ENCODE measurements around the gene SYS1. TPM values are rescaled to one million over a fixed set of nuclear protein-coding genes. Genes with fewer than 3 reads are reported as not detected.

The SYS1 gene
- total and polyA plus RNA-seq, 2 experiments from 2014 or later, result 7.9 to 21.5 TPM

Other genes with a start within 250 kb of the SYS1 start
- gene WFDC5, start 248.0 kb upstream of the SYS1 start, total RNA-seq (2014; rRNA removed; shearing (Covaris generic)), result not detected in 2 replicates
- gene WFDC5, start 248.0 kb upstream of the SYS1 start, polyA plus RNA-seq (2016; fragmentation: Nextera tagmentation; extraction: Ambion mirVana), result not detected in 2 replicates
- not detected in 2 replicates for gene WFDC12, start 238.7 kb upstream of the SYS1 start, total RNA-seq (2014; rRNA removed; shearing (Covaris generic))
- gene WFDC12, start 238.7 kb upstream of the SYS1 start, polyA plus RNA-seq (2016; fragmentation: Nextera tagmentation; extraction: Ambion mirVana), result not detected in 2 replicates
- not detected in 2 replicates for gene PI3, start 188.3 kb upstream of the SYS1 start, total RNA-seq (2014; rRNA removed; shearing (Covaris generic))
- gene PI3, start 188.3 kb upstream of the SYS1 start, polyA plus RNA-seq (2016; fragmentation: Nextera tagmentation; extraction: Ambion mirVana), result not detected in 2 replicates
- 3.3 and 4.0 TPM in 2 replicates for gene SEMG1, start 156.1 kb upstream of the SYS1 start, total RNA-seq (2014; rRNA removed; shearing (Covaris generic))
- gene SEMG1, start 156.1 kb upstream of the SYS1 start, polyA plus RNA-seq (2016; fragmentation: Nextera tagmentation; extraction: Ambion mirVana), result 4.4 and 5.7 TPM in 2 replicates
- gene SEMG2, start 141.8 kb upstream of the SYS1 start, total RNA-seq (2014; rRNA removed; shearing (Covaris generic)), result not detected in 2 replicates
- not detected in 2 replicates for gene SEMG2, start 141.8 kb upstream of the SYS1 start, polyA plus RNA-seq (2016; fragmentation: Nextera tagmentation; extraction: Ambion mirVana)
- gene SLPI, start 108.6 kb upstream of the SYS1 start, total RNA-seq (2014; rRNA removed; shearing (Covaris generic)), result not detected in 2 replicates
- not detected in 2 replicates for gene SLPI, start 108.6 kb upstream of the SYS1 start, polyA plus RNA-seq (2016; fragmentation: Nextera tagmentation; extraction: Ambion mirVana)
- gene RBPJL, start 56.3 kb upstream of the SYS1 start, total RNA-seq (2014; rRNA removed; shearing (Covaris generic)), result 0.66 and 1.4 TPM in 2 replicates
- gene RBPJL, start 56.3 kb upstream of the SYS1 start, polyA plus RNA-seq (2016; fragmentation: Nextera tagmentation; extraction: Ambion mirVana), result 0.42 and 0.44 TPM in 2 replicates
- gene MATN4, start 54.9 kb upstream of the SYS1 start, total RNA-seq (2014; rRNA removed; shearing (Covaris generic)), result 4.2 and 5.1 TPM in 2 replicates
- gene MATN4, start 54.9 kb upstream of the SYS1 start, polyA plus RNA-seq (2016; fragmentation: Nextera tagmentation; extraction: Ambion mirVana), result 3.3 and 4.0 TPM in 2 replicates
- gene SDC4, start 14.7 kb upstream of the SYS1 start, total RNA-seq (2014; rRNA removed; shearing (Covaris generic)), result 35.4 and 39.9 TPM in 2 replicates
- 28.5 and 29.7 TPM in 2 replicates for gene SDC4, start 14.7 kb upstream of the SYS1 start, polyA plus RNA-seq (2016; fragmentation: Nextera tagmentation; extraction: Ambion mirVana)
- gene TP53TG5, start 15.2 kb downstream of the SYS1 start, total RNA-seq (2014; rRNA removed; shearing (Covaris generic)), result not detected in 2 replicates
- not detected in 2 replicates for gene TP53TG5, start 15.2 kb downstream of the SYS1 start, polyA plus RNA-seq (2016; fragmentation: Nextera tagmentation; extraction: Ambion mirVana)
- 25.8 and 28.0 TPM in 2 replicates for gene DBNDD2, start 45.1 kb downstream of the SYS1 start, total RNA-seq (2014; rRNA removed; shearing (Covaris generic))
- gene DBNDD2, start 45.1 kb downstream of the SYS1 start, polyA plus RNA-seq (2016; fragmentation: Nextera tagmentation; extraction: Ambion mirVana), result 62.5 and 64.4 TPM in 2 replicates
- gene PIGT, start 53.0 kb downstream of the SYS1 start, total RNA-seq (2014; rRNA removed; shearing (Covaris generic)), result 55.5 and 63.1 TPM in 2 replicates
- 48.2 and 48.4 TPM in 2 replicates for gene PIGT, start 53.0 kb downstream of the SYS1 start, polyA plus RNA-seq (2016; fragmentation: Nextera tagmentation; extraction: Ambion mirVana)
- 27.2 and 28.0 TPM in 2 replicates for gene WFDC2, start 106.6 kb downstream of the SYS1 start, total RNA-seq (2014; rRNA removed; shearing (Covaris generic))
- 155 and 161 TPM in 2 replicates for gene WFDC2, start 106.6 kb downstream of the SYS1 start, polyA plus RNA-seq (2016; fragmentation: Nextera tagmentation; extraction: Ambion mirVana)
- gene SPINT3, start 152.5 kb downstream of the SYS1 start, total RNA-seq (2014; rRNA removed; shearing (Covaris generic)), result not detected in 2 replicates
- gene SPINT3, start 152.5 kb downstream of the SYS1 start, polyA plus RNA-seq (2016; fragmentation: Nextera tagmentation; extraction: Ambion mirVana), result not detected in 2 replicates
- gene WFDC6, start 176.3 kb downstream of the SYS1 start, total RNA-seq (2014; rRNA removed; shearing (Covaris generic)), result not detected in 2 replicates
- not detected in 2 replicates for gene WFDC6, start 176.3 kb downstream of the SYS1 start, polyA plus RNA-seq (2016; fragmentation: Nextera tagmentation; extraction: Ambion mirVana)
- 0.04 TPM in 1 of 2 replicates, not detected in the other for gene EPPIN, start 184.2 kb downstream of the SYS1 start, total RNA-seq (2014; rRNA removed; shearing (Covaris generic))
- 0.23 and 0.78 TPM in 2 replicates for gene EPPIN, start 184.2 kb downstream of the SYS1 start, polyA plus RNA-seq (2016; fragmentation: Nextera tagmentation; extraction: Ambion mirVana)
- not detected in 2 replicates for gene WFDC8, start 216.1 kb downstream of the SYS1 start, total RNA-seq (2014; rRNA removed; shearing (Covaris generic))
- gene WFDC8, start 216.1 kb downstream of the SYS1 start, polyA plus RNA-seq (2016; fragmentation: Nextera tagmentation; extraction: Ambion mirVana), result 0.23 TPM in 1 of 2 replicates, not detected in the other